IPS-20b (cell line): Measurements from ENCODE around the gene MAP3K19.

Experiments used
- H3K27ac ChIP-seq: one replicate; pipeline ENCODE4 v1.5.1; 2013; ENCODE audit warnings: low read length
- H3K27me3 ChIP-seq: 2 replicates; pipeline ENCODE4 v1.6.1; 2013; ENCODE audit warnings: mild to moderate bottlenecking, low read length, inconsistent platforms; ENCODE audit not compliant: insufficient read depth
- H3K36me3 ChIP-seq: 2 replicates; pipeline ENCODE4 v1.6.1; 2013; ENCODE audit warnings: low read depth, mild to moderate bottlenecking, inconsistent platforms, low read length, moderate library complexity; ENCODE audit not compliant: insufficient read depth
- H3K4me1 ChIP-seq: 2 replicates; pipeline ENCODE4 v1.6.1; 2013; ENCODE audit warnings: mild to moderate bottlenecking, control low read depth, inconsistent platforms, low read length, moderate library complexity; ENCODE audit not compliant: insufficient read depth
- H3K4me3 ChIP-seq: 2 replicates; pipeline ENCODE4 v1.5.1; 2013; ENCODE audit warnings: mild to moderate bottlenecking, low read length, inconsistent platforms
- H3K9ac ChIP-seq: 2 replicates; pipeline ENCODE4 v1.6.1; 2013; ENCODE audit warnings: low read depth, mild to moderate bottlenecking, inconsistent platforms, low read length, moderate library complexity
- H3K9me3 ChIP-seq: 2 replicates; pipeline ENCODE4 v1.6.1; 2013; ENCODE audit warnings: mild to moderate bottlenecking, low read depth, low read length, inconsistent platforms; ENCODE audit not compliant: insufficient read depth

MAP3K19 gene

DNA sequence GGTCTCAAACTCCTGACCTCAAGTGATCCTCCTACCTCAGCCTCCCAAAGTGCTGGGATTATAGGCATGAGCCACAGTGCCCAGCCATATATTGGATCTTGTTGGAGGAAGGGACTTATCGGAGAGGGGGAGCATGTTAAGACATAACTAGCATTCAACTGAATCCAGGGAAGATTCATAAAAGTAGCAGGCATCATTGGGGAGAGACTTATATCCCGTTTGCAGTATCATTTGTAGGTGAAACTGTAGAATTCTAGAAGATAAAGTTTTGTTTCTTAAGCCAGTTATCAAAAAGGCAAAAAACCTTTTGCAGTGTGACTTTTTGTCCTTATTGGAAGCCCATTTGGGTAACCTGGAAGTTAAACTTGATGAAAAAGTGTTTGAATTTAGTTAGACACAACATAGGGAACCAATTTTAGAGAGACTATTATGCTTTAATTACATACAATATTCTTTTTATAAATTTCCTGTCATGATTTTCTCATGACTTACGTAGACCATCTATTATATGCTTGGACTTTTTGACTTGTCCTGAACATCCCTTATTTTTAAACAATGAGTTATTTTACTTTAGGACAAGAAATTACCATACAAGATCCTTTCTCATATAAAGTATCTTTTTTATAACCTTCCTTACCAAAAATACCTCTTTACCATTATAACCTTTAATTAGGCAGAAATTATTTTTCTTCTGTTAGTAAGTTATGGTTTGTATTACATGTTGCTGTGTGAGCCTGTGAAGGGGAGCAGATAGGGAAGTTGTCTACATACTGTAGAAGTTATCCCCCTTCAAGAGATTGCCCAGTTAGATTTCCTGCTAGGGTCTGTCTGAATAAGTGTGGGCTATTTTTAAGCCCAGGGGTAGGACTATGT is 25.1 kb upstream of the MAP3K19 start:
- peaks cover 61% of the 10 kb centered on the region for H3K9me3 ChIP-seq
- no peaks in the 10 kb centered on the region for H3K4me1 ChIP-seq
- H3K4me3 ChIP-seq = no peak overlapping the region
- H3K9ac ChIP-seq = no peak overlapping the region
- no peaks in the 10 kb centered on the region for H3K27me3 ChIP-seq
- peaks cover 35% of the 10 kb centered on the region; the same call in 1 of the 2 replicates for H3K36me3 ChIP-seq
- no peak overlapping the region for H3K27ac ChIP-seq

DNA sequence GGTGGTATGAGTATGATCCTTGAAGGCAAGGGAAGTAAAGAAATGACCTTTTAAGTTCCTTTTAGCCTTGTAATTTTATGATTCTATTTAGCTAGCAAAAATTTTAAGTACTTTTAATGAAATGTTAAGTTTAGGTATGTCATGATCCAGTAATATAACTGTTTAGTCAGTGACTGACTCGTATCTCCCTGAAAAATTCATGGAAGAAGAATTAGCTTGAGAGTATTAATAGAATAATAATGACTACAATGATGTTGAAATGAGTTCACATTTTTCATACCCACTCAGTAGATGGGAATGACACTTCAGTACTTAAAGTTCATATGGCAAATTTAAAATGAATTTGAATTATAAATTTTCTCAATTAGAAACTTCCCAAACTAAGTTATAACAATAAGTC is 19.5 kb upstream of the MAP3K19 start:
- Histone ChIP-seq H3K9me3 (peaks cover 35% of the 10 kb centered on the region), H3K4me1 (no peaks in the 10 kb centered on the region), H3K27me3 (no peaks in the 10 kb centered on the region), H3K27ac (no peak overlapping the region), H3K9ac (no peak overlapping the region), H3K36me3 (peaks cover 21% of the 10 kb centered on the region; the same call in 1 of the 2 replicates), H3K4me3 (no peak overlapping the region)

DNA sequence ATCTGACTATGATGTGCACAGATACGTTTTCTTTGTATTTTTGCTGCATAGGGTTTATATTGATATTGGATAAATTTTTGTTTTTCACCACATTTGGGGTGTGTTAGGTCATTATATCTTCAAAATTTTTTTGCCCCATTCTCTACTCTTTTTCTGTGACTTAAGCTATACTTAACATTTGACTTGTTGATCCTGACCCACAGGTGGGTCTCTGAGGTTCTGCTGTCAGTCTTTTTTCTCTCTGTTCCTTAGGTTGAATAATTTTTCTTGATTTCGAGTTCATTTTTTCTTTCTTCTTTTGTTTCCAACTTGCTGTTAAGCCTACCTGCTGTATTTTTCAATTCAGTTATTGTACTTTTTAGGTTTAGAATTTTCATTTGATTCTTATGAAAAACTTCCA is 16.9 kb upstream of the MAP3K19 start:
- Histone ChIP-seq H3K36me3 (peaks cover 23% of the 10 kb centered on the region), H3K4me1 (no peaks in the 10 kb centered on the region), H3K27ac (no peak overlapping the region)

DNA sequence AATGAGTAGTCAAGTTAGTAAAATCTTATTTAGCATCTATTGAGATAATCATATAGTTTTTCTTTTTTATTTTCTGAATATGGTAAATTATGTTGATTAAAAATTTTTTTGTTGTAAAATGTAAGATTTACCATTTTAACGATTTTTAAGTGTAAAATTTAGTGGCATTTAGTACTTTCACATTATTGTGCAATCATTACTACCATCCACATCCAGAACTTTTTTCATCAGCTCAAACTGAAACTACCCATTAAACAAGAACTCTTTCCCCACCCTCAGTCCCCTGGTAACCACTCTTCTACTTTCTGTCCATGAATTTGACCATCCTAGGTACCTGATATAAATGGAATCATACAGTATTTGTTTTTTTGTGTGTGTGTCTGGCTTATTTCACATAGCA is 16.0 kb upstream of the MAP3K19 start:
- Histone ChIP-seq H3K9me3 (0 out of 2 replicates have a peak, but pooled peaks cover 6% of the 10 kb centered on the region), H3K4me3 (no peak overlapping the region), H3K4me1 (no peaks in the 10 kb centered on the region), H3K27me3 (no peaks in the 10 kb centered on the region), H3K36me3 (peaks cover 24% of the 10 kb centered on the region), H3K27ac (no peak overlapping the region), H3K9ac (no peak overlapping the region)

More for the DNA sequence above, 16.9 kb upstream of the MAP3K19 start:
- Histone ChIP-seq H3K9ac (no peak overlapping the region), H3K9me3 (peaks cover 12% of the 10 kb centered on the region; the same call in 1 of the 2 replicates), H3K4me3 (no peak overlapping the region), H3K27me3 (no peaks in the 10 kb centered on the region)

DNA sequence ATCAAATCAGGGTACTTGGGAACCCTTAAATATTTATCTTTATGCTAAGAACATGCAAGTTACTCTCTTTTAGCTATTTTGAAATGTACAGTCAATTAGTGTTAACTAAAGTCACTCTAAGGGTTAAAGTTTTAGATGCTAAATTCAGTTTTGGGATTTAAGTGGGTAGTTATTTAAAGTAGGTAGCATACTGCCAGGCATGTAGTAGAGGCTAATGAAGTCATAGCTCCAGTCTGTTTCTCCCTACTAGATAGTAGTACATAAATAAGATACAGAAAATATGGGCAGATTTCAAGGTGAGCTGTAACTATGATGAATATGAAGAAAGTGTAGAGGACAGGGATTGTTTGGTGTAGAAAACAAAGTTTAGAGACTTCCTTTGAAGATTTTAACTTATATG is 12.3 kb upstream of the MAP3K19 start:
- Histone ChIP-seq H3K36me3 (peaks cover 21% of the 10 kb centered on the region), H3K9me3 (no peaks in the 10 kb centered on the region), H3K4me3 (no peak overlapping the region), H3K27me3 (no peaks in the 10 kb centered on the region), H3K9ac (no peak overlapping the region), H3K4me1 (no peaks in the 10 kb centered on the region), H3K27ac (no peak overlapping the region)

DNA sequence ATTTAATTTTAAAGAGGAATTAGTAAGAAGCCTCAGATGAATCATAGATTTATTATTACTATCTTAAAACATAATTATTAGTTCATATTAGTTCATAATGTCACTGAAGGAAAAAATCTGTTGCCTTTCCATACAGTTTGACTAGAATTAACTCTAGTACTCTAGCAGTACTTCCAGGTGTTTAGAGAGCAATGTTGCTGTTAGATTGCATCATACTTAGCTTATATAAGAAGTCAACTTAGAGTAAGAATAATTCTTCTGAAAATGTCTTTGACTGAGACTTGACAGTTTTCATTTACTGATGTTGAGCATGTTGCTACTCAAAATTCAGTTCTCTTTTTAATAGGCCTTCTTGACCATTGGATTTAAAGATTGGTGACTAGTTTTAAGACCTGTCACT is 9.5 kb upstream of the MAP3K19 start:
- Histone ChIP-seq H3K4me3 (no peak overlapping the region), H3K9ac (no peak overlapping the region), H3K27me3 (no peaks in the 10 kb centered on the region), H3K9me3 (no peaks in the 10 kb centered on the region), H3K27ac (no peak overlapping the region), H3K36me3 (peaks cover 20% of the 10 kb centered on the region), H3K4me1 (peaks cover 3% of the 10 kb centered on the region; the same call in 1 of the 2 replicates)

DNA sequence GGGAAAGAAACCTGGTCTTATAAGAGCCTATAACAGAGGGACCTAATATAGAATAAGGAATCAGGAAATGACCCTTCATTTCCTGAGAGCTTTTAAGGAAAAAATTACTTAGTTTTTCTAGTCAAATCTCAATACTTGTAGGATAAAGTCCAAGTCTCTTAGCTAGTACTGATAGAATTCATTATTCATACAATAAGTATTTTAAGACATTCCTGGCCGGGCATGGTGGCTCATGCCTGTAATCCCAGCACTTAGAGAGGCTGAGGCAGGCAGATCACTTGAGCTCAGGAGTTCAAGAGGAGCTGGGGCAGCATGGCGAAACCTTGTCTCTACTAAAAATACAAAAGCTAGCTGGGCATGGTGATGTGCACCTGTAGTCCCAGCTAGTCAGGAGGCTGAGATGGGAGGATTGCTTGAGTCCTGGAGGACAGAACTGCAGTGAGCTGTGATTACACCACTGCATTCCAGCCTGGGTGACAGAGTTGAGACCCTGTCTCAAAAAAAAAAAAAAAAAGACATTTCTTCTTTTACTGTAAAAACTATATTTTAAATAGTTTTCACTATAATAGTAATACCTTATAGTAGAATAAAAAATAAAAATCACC is 8.0 kb upstream of the MAP3K19 start:
- H3K27ac ChIP-seq = no peak overlapping the region
- H3K4me1 ChIP-seq = peaks cover 3% of the 10 kb centered on the region; the same call in 1 of the 2 replicates
- no peaks in the 10 kb centered on the region for H3K27me3 ChIP-seq
- H3K9me3 ChIP-seq = no peaks in the 10 kb centered on the region
- no peak overlapping the region for H3K9ac ChIP-seq
- H3K36me3 ChIP-seq = peaks cover 5% of the 10 kb centered on the region; the same call in 1 of the 2 replicates
- H3K4me3 ChIP-seq = no peak overlapping the region

DNA sequence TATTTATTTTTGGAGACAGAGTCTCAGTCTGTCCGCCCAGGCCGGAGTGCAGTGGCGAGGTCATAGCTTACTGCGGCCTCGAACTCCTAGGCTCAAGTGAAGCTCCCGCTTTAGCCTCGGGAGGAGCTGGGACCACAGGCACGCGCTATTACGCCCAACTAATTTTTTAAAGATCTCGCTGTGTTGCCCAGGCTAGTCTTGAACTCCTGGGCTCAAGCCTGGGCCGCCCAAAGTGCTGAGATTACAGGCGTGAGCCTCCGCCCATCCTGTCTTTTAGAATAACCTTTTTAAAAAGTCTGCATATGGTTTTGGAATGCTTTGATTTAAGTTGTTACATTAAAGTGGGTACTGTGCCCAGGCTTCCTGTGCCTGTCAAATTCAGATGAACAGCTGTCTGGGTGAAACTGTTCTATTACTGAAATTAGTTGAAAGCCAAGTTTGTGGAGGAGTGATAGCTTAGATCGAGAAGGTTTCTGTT is 5.8 kb upstream of the MAP3K19 start:
- H3K27ac ChIP-seq = no peak overlapping the region
- peak overlapping the region; percentile 96; the same call in 1 of the 2 replicates for H3K9ac ChIP-seq
- H3K27me3 ChIP-seq = no peaks in the 10 kb centered on the region
- H3K4me1 ChIP-seq = peaks cover 3% of the 10 kb centered on the region; the same call in 1 of the 2 replicates
- no peaks in the 10 kb centered on the region for H3K9me3 ChIP-seq
- peak overlapping the region; percentile 98 for H3K4me3 ChIP-seq
- no peaks in the 10 kb centered on the region for H3K36me3 ChIP-seq

DNA sequence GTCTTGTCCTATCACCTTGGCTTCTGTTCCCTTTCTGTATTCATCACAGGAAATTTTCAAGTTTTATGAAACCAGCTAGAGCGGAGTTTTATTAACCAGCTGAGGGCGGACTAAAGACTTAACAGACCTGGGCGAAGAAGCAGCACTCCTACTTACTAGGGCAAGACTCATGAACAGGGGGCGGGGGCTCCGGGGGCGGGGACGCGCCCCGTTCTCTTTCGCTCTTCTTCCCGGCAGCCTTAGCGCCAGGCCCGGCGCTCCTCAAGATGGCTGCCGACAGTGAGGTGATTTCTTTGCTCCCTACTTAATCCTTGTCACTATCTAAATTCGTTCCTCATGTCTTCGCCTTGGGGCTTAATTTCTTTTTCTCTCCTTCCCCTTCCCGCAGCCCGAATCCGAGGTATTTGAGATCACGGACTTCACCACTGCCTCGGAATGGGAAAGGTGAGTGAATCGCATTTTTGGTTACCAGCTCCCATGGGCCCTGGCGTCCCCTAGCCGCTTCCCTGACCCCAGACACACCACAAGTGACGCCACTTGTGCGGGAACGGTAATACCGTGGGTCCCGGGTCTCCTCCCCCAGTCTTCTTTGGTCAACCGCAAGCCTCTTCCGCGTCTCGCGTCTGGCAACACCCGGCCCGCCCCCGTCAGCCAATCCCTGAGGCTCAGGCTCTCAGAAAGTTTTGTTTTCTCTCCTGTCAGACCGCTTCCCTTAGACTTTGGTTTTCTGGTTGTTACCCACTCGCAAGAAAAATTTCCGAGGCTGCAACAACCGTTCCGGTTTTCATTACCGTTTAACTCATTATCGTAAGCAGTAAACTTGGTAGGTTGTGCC is 5.0 kb upstream of the MAP3K19 start, which contains the start of gene RAB3GAP1:
TSS of gene RAB3GAP1 (plus strand) at position 251 of the 835 bp plus-strand sequence. CDS start at position 267, 16 bp downstream.
- H3K27ac ChIP-seq = peak within 1 kb of the TSS; percentile 83
- peak within 1 kb of the TSS; percentile 96 for H3K9ac ChIP-seq
- no peaks in the 10 kb centered on the region for H3K27me3 ChIP-seq
- H3K36me3 ChIP-seq = no peaks in the 10 kb centered on the region
- H3K4me3 ChIP-seq = peak within 1 kb of the TSS; percentile 98
- H3K4me1 ChIP-seq = peaks cover 3% of the 10 kb centered on the region; the same call in 1 of the 2 replicates
- H3K9me3 ChIP-seq = no peaks in the 10 kb centered on the region

DNA sequence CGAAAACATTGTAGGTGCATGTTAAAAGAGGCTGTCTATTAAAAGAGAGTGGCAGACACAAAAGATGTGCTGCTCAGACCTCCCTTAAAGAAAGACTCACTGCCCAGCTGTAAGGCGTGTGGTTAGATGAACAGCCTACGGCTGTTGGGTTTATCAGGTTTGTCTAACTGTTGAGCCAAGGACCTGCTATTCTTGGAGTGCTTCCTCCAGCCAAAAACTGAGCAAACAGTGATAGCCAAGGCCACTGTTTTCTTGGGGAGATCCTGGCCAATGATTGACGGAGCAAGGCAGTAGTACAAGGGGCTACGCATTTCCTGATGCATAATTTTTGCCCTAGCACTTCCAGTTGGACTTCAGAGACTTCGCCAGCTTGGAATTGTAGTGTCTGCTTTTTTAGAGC is 3.4 kb upstream of the MAP3K19 start:
- H3K9ac ChIP-seq = no peak overlapping the region
- H3K36me3 ChIP-seq = no peaks in the 10 kb centered on the region
- no peaks in the 10 kb centered on the region for H3K9me3 ChIP-seq
- no peak overlapping the region for H3K4me3 ChIP-seq
- H3K4me1 ChIP-seq = peaks cover 3% of the 10 kb centered on the region; the same call in 1 of the 2 replicates
- no peaks in the 10 kb centered on the region for H3K27me3 ChIP-seq
- no peak overlapping the region for H3K27ac ChIP-seq

DNA sequence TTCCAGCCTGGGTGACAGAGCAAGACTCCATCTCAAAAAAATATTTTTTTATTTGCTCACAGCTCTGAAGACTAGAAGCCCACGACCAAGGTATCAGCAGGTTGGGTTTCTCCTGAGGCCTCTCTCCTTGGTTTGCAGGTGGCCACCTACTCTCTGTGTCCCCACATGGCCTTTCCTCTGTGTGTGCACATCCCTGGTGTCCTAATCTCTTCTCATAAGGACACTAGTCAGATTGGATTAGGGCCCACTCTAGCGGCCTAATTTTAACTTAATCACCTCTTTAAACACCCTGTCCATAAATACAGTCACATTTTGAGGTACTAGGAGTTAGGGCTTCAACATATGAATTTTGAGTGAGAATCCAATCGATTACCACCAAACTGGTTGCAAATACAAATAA is 2.9 kb upstream of the MAP3K19 start:
- H3K27me3 ChIP-seq = no peaks in the 10 kb centered on the region
- H3K36me3 ChIP-seq = no peaks in the 10 kb centered on the region
- H3K27ac ChIP-seq = no peak overlapping the region
- no peak overlapping the region for H3K9ac ChIP-seq
- peaks cover 3% of the 10 kb centered on the region; the same call in 1 of the 2 replicates for H3K4me1 ChIP-seq
- no peaks in the 10 kb centered on the region for H3K9me3 ChIP-seq
- no peak overlapping the region for H3K4me3 ChIP-seq
